Fibroblast of skin of scalp (primary cell): ENCODE results near the gene ITPRIPL1.
A peak's percentile ranks its signal among the peaks of the same experiment; 100 is the strongest.

ENCODE experiments used
- DNase-seq: peaks from one replicate; pipeline ENCODE4 v3.0.0-alpha.2; 2013

The ITPRIPL1 gene

GRCh38 chr2:96324721-96325040 lies 436 bp upstream of the ITPRIPL1 start:
- DNase-seq, result no peak

- no peak for DNase-seq
These were observed 753 bp downstream of the ITPRIPL1 start for GRCh38 chr2:96325884-96326255.

GRCh38 chr2:96326564-96326963 lies 1.4 kb downstream of the ITPRIPL1 start:
- DNase-seq, result no peak

DNA sequence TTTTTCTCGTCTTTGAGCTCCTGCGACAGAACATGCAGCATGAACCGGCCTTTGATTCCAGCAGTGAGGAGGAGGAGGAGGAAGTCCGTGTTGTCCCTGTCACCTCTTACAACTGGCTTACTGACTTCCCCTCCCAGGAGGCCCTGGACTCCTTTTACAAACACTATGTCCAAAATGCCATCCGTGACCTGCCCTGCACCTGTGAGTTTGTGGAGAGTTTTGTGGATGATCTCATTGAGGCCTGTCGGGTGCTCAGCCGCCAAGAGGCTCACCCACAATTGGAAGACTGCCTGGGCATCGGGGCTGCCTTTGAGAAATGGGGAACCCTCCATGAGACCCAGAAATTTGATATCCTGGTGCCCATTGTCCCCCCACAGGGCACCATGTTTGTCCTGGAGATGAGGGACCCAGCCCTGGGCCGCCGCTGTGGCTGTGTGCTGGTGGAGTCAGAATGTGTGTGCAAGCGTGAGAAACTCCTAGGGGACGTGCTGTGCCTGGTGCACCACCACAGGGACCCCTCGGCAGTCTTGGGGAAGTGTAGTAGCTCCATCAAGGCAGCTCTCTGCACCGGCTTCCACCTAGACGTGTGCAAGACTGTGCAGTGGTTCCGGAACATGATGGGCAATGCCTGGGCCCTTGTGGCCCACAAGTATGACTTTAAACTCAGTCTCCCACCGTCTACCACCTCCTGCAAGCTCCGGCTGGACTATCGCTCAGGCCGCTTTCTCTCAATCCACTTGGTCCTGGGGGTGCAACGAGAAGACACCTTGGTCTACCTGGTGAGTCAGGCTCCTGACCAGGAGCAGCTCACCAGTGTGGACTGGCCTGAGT lies 2.1 kb downstream of the ITPRIPL1 start:
- DNase-seq, result no peak

DNA sequence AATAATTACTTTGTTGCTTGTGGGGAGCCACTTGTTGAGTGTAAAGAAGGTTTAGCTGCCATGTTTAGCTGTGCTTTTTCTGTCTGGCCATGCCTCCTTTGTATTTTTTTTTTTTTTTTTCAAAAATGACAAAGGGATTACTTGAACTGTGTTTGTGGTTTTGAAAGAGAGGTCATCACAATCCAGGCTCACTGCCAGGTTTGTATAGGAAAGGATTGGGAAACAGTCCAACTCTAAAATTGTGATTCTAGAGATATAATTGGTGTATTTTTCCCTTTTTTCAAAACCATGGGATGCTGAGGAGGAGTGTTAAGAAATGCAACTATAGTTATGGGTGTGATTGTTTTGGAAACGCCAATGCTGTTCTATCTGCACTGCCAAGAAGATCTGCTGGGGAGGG lies 4.3 kb downstream of the ITPRIPL1 start:
- peak; percentile 67 for DNase-seq

DNA sequence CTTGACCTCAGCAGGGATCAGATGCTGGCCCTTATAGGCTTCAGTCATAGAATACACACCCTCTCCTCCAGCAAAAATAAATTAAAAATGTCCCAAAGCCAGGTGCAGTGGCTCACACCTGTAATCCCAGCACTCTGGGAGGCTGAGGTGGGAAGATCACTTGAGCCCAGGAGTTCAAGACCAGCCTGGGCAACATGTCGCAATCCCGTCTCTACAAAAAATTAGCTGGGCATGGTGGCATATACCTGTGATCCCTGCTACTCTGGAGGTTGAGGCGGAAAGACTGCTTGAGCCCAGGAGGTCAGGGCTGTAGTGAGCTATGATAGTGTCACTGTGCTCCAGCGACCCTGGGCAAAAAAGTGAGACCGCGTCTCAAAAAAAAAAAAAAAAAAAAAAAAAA lies 4.8 kb downstream of the ITPRIPL1 start:
- no peak for DNase-seq

DNA sequence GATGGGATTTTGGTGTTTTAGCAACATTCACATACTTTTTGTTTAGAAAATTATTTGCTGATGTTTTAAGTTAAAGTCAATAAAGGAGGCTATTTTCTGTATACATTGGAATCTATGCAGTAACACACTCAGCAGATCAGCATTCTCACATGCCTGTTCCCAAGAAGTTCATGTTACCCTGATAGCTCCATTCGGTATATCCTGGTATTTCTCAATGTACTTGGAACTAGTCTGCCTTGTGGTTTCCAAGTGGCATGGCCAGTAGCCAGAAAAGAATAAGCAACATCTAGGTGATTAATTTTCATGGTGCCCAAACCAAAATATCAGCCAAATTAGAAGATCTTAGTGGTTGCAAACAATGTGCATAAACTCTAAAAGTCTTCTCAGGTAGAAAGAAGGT lies 5.3 kb downstream of the ITPRIPL1 start:
- DNase-seq, result peak; percentile 47

DNA sequence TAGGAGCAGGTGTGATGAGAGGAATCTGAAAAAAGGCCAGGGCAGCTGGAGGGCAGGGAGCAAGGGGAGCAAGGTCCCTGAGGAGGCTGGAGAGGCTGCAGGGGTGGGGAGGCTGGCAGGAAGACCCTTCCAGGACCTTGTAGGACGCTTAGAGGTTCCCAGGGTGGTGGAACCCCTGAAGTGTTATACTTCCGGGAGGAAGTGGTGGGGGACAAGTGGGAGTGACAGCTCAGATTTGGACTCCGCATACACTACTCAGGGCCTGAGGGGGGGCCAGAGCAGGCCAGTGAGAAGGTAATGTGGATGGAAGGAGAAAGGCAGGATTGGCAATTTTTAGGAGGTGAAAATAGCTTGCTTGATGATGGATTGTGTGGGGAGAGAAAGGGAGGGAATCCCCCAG lies 8.6 kb downstream of the ITPRIPL1 start:
- DNase-seq, result no peak

- DNase-seq, result no peak
These were observed 11.1 kb downstream of the ITPRIPL1 start for GRCh38 chr2:96336104-96336775.

GRCh38 chr2:96336873-96337272 lies 11.8 kb downstream of the ITPRIPL1 start:
- DNase-seq, result no peak

GRCh38 chr2:96340493-96341414 lies 15.6 kb downstream of the ITPRIPL1 start:
- peak; percentile 14 for DNase-seq

- DNase-seq, result no peak
These were observed 16.5 kb downstream of the ITPRIPL1 start for GRCh38 chr2:96341641-96342040.

- peak; percentile 48 for DNase-seq
These were observed 17.0 kb downstream of the ITPRIPL1 start for GRCh38 chr2:96342085-96342484.

DNA sequence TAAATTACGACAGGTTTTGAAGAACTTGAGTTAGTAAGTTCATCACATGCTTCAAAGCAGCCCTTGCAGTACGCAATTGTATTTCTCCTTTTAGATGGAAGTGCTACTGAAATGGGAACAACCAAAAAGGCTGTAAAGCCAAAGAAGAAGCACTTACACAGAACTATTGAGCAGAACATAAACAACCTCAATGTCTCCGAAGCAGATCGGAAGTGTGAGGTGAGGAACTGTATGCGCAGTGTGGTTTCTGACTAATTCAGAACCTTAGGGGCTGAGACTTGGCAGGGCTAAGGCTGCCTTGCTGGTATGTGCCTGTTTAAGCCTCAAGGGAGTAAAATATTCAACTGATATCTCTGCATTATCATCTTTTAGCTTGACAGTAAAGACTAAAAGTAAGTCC lies 18.9 kb downstream of the ITPRIPL1 start:
- DNase-seq, result no peak

- DNase-seq, result no peak
These were observed 20.3 kb downstream of the ITPRIPL1 start for GRCh38 chr2:96345438-96345837.

DNA sequence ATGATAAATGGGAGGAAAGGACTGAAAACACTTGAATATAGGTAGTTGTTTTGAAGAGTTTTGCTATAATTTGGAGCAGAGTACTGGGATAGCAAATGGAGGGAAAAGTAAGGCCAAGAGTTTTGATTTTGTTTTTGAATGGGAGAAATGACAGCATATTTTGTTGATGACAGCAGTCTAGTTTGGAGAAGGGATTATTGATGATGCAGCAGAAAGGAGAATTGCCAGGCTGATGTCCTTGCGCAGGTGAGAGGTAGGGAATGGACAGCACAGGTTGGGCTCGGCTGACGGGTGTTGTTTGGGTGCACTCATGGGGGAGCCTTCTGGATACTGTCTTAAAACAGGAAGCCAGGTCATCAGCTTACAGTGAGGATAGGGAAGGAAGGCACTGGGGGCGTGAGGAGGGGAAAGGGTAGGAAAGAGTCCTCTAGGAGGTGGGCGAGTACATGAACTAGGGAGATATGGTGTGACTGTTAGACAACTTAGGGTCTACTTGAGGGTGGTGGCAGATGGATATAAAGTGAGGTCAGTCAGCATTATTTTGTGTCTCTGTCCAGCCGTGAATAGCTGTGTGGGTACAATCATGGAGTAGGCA lies 20.8 kb downstream of the ITPRIPL1 start:
- no peak for DNase-seq

GRCh38 chr2:96347395-96347794 lies 22.3 kb downstream of the ITPRIPL1 start:
- no peak for DNase-seq

- peak; percentile 49 for DNase-seq
These were observed 28.0 kb downstream of the ITPRIPL1 start for GRCh38 chr2:96353032-96353561.

DNA sequence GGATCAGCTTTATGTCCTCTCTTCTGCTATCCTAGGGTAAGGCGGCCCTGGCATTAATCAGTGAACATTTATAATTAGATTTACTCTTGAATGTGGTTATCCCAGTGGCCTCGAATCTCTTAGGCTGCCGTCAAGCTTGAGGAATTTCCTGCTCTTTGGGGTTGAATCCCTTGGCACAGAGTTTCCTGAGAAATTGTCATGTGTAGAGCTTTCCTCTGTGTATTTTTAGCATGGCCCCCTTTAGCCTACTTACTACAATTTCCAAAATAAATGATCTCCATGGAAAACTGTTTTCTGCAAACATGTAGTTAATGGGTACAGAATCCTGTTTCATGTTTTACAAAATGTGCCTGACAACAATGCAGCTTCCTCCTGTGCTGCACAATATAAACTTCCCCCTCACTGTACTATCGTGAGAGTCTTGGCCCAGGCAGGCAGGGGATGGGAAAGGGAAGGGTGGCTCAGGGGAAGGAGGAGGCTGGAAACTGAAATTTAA lies 28.5 kb downstream of the ITPRIPL1 start:
- peak; percentile 65 for DNase-seq

- no peak for DNase-seq
These were observed 29.4 kb downstream of the ITPRIPL1 start for GRCh38 chr2:96354492-96354891.

DNA sequence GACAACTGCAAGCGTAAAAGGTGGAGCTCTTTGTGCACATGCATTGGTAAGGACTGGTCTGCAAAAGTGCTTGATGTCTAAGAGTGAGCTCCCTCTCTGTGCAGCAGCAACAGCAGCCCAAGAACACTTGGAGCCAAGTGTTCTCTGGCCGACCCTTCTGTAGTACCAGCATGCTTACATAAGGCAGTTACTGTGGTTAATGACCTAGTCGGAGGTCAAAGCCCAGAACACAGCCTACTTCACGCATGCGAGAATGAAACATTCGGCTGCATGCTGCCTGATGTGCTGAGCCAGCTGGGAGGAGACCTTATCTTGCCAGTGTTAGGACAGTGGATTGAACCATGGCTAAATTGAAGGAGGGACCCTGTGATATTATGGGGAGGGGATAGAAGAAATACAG lies 31.8 kb downstream of the ITPRIPL1 start:
- DNase-seq, result no peak

- no peak for DNase-seq
These were observed 34.2 kb downstream of the ITPRIPL1 start for GRCh38 chr2:96359310-96359709.
